SU-DHL-6 (cell line): ENCODE results near the gene C1orf21.

Experiments used
- H2AFZ ChIP-seq: fragments of 200-600 bp; sonication (generic); 2 replicates; pipeline ENCODE4 v1.6.1; 2014; ENCODE audit warnings: low read depth, mild to moderate bottlenecking, moderate library complexity, mixed read lengths, antibody characterized with exemption, low read length; ENCODE audit not compliant: severe bottlenecking
- H3F3A ChIP-seq: fragments of 200-600 bp; shearing (Covaris generic); 2 replicates; pipeline ENCODE4 v1.6.0; 2016; ENCODE audit warnings: antibody characterized with exemption, mild to moderate bottlenecking; ENCODE audit not compliant: insufficient read depth
- H3K27ac ChIP-seq: fragments of 200-600 bp; sonication (generic); 2 replicates; pipeline ENCODE4 v1.5.1; 2016; ENCODE audit warnings: low read depth, mild to moderate bottlenecking, low read length, moderate library complexity, mixed read lengths
- H3K27me3 ChIP-seq: fragments of 200-600 bp; sonication (generic), shearing (Covaris generic); 2 replicates; pipeline ENCODE4 v1.6.0; 2014; ENCODE audit warnings: mild to moderate bottlenecking, low read length
- H3K36me3 ChIP-seq: fragments of 200-600 bp; sonication (generic); 2 replicates; pipeline ENCODE4 v1.6.1; 2014; ENCODE audit warnings: mild to moderate bottlenecking, low read length, mixed read lengths
- H3K4me2 ChIP-seq: fragments of 300-600, 200-600 bp; shearing (Covaris generic), sonication (generic); 2 replicates; pipeline ENCODE4 v1.6.0; 2014; ENCODE audit warnings: low read length, low read depth, mild to moderate bottlenecking; ENCODE audit not compliant: poor library complexity, severe bottlenecking
- H3K4me3 ChIP-seq: fragments of 200-600 bp; sonication (generic); 2 replicates; pipeline ENCODE4 v1.5.1; 2014; ENCODE audit warnings: antibody characterized with exemption, low read length, mild to moderate bottlenecking, mixed read lengths; ENCODE audit not compliant: insufficient read depth, poor library complexity, severe bottlenecking
- H3K79me2 ChIP-seq: fragments of 200-600 bp; sonication (generic); 2 replicates; pipeline ENCODE4 v1.6.1; 2014; ENCODE audit warnings: mild to moderate bottlenecking, low read length, moderate library complexity; ENCODE audit not compliant: insufficient read depth
- H3K9ac ChIP-seq: fragments of 200-600 bp; sonication (generic); 2 replicates; pipeline ENCODE4 v1.7.0; 2014; ENCODE audit warnings: mild to moderate bottlenecking, low read length
- H3K9me2 ChIP-seq: fragments of 200-600 bp; sonication (generic); replicated peaks from 2 replicates; pipeline ENCODE4 v1.6.1; 2014; ENCODE audit warnings: low read length; ENCODE audit not compliant: insufficient read depth
- H3K9me3 ChIP-seq: fragments of 200-600 bp; sonication (generic); 2 replicates; pipeline ENCODE4 v1.6.1; 2014; ENCODE audit warnings: low read length, mixed read lengths; ENCODE audit not compliant: insufficient read depth
- H4K20me1 ChIP-seq: fragments of 200-600 bp; sonication (generic); 2 replicates; pipeline ENCODE4 v1.6.1; 2014; ENCODE audit warnings: low read depth, mild to moderate bottlenecking, antibody characterized with exemption, low read length, moderate library complexity, mixed read lengths
- EZH2phosphoT487 ChIP-seq: fragments of 200-600 bp; sonication (generic), shearing (Covaris generic); conservative IDR thresholded peaks from 2 replicates; pipeline ENCODE4 v1.6.1; 2018; ENCODE audit warnings: mild to moderate bottlenecking, antibody characterized with exemption, low read length, moderate library complexity, mixed read lengths
- TF ChIP-seq, protein P1 (sequence below): fragments of 200-600 bp; sonication (generic); IDR thresholded peaks from one replicate; pipeline ENCODE4 v1.5.1; 2017; ENCODE audit warnings: antibody characterized with exemption, mild to moderate bottlenecking, low read length, moderate library complexity; ENCODE audit not compliant: insufficient read depth, poor library complexity, severe bottlenecking

C1orf21 gene

DNA sequence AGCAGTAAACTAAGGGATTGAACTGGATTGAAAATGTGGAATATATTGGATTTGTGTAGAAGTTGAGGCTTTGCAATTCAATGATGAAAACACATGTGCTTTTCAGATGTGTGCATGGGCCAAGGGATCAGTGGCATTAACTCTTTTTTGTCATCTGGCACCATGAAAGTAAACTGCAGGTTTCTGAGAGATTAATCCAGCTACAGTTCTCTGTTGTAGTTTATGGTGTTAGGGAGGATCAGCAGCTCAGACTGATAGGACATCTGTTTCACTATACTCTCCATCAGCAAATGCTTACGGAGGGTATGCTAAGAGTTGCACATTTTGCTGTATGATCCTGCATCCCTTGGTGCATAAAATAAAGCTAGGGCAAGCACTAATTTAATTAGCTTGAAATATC lies 82.6 kb downstream of the C1orf21 start:
- H3K27ac ChIP-seq: no peak overlapping the region
- no peaks in the 10 kb centered on the region for H3K79me2 ChIP-seq
- no peak overlapping the region for H3K9ac ChIP-seq
- no peaks in the 10 kb centered on the region for H3K9me3 ChIP-seq
- H3K4me3 ChIP-seq: no peak overlapping the region
- no peak overlapping the region for H2AFZ ChIP-seq
- no peaks in the 10 kb centered on the region for H3K27me3 ChIP-seq
- no peaks in the 10 kb centered on the region for H3K9me2 ChIP-seq
- H3F3A ChIP-seq: no peaks in the 10 kb centered on the region
- no peaks in the 10 kb centered on the region for H3K36me3 ChIP-seq
- no peaks in the 10 kb centered on the region for H4K20me1 ChIP-seq
- TF ChIP-seq, protein P1, sequence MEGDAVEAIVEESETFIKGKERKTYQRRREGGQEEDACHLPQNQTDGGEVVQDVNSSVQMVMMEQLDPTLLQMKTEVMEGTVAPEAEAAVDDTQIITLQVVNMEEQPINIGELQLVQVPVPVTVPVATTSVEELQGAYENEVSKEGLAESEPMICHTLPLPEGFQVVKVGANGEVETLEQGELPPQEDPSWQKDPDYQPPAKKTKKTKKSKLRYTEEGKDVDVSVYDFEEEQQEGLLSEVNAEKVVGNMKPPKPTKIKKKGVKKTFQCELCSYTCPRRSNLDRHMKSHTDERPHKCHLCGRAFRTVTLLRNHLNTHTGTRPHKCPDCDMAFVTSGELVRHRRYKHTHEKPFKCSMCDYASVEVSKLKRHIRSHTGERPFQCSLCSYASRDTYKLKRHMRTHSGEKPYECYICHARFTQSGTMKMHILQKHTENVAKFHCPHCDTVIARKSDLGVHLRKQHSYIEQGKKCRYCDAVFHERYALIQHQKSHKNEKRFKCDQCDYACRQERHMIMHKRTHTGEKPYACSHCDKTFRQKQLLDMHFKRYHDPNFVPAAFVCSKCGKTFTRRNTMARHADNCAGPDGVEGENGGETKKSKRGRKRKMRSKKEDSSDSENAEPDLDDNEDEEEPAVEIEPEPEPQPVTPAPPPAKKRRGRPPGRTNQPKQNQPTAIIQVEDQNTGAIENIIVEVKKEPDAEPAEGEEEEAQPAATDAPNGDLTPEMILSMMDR: no peak
- TF ChIP-seq EZH2phosphoT487: no peak
- H3K4me2 ChIP-seq: no peak overlapping the region

DNA sequence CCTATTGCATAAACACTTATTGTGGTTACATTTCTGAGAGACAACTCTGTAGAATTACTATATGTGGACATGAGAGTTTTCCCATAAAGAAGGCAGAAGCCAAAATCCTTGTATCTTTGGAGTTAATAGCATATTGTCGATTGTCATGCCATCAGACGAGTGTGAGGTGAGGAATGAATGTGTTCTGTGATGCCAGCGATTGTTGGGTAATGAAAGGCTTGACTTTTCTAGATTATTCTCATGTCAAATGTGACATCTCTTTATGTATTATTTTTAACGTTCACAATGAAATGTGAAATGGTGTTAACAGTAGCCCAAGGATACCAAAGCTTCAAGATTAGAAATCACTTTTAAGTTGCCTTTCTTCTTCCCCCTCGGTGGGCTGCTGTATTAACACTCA lies 84.9 kb downstream of the C1orf21 start:
- Histone ChIP-seq H3K79me2 (no peaks in the 10 kb centered on the region), H4K20me1 (no peaks in the 10 kb centered on the region), H3K27me3 (no peaks in the 10 kb centered on the region), H3K9me3 (no peaks in the 10 kb centered on the region), H3K27ac (no peak overlapping the region), H3K9ac (no peak overlapping the region), H2AFZ (no peak overlapping the region), H3F3A (no peaks in the 10 kb centered on the region), H3K4me2 (no peak overlapping the region), H3K36me3 (no peaks in the 10 kb centered on the region), H3K9me2 (no peaks in the 10 kb centered on the region), H3K4me3 (no peak overlapping the region)
- TF ChIP-seq EZH2phosphoT487: no peak
- TF ChIP-seq, protein P1: no peak

DNA sequence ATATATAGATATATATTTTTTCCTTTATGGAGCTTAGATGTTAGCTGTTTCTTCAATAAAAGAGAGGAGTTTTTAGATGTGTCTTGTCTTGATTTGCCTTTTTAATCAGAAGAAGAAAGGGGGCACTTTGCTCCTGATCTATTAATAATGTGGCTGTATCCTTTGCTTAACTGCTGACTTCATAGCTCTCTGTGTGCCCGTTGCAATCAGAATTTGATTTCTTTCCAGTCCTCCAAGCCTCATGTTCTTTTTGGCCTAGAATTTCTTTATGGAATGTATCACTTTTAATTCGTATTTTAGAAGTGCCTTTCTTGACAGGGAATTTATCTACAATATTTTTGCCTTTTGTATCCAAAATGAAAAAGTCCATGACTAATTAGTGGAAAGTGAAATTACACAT lies 85.3 kb downstream of the C1orf21 start:
- Histone ChIP-seq H4K20me1 (no peaks in the 10 kb centered on the region), H3K79me2 (no peaks in the 10 kb centered on the region), H3K9ac (no peak overlapping the region), H3K9me3 (no peaks in the 10 kb centered on the region), H2AFZ (no peak overlapping the region), H3K36me3 (no peaks in the 10 kb centered on the region), H3K4me3 (no peak overlapping the region), H3K27ac (no peak overlapping the region), H3K4me2 (no peak overlapping the region), H3K9me2 (no peaks in the 10 kb centered on the region), H3K27me3 (no peaks in the 10 kb centered on the region), H3F3A (no peaks in the 10 kb centered on the region)
- no peak for TF ChIP-seq EZH2phosphoT487
- TF ChIP-seq, protein P1: no peak
